Activated CD4-positive, alpha-beta T cell treated with anti-CD3 and anti-CD28 coated beads for 24 hours (primary cell): Measurements from ENCODE around the gene SAMD9L.
"Not testable (repeated sequence)": the region's sequence is repeated elsewhere in the genome, so short reads cannot be mapped to it uniquely, and the experiment has no call there.

Source experiments
- DNase-seq, 2 donors: peaks; one replicate each; pipeline ENCODE4 v3.0.0-alpha.2; 2020; ENCODE audit warnings: low read depth in 2 of 2

The SAMD9L gene

DNA sequence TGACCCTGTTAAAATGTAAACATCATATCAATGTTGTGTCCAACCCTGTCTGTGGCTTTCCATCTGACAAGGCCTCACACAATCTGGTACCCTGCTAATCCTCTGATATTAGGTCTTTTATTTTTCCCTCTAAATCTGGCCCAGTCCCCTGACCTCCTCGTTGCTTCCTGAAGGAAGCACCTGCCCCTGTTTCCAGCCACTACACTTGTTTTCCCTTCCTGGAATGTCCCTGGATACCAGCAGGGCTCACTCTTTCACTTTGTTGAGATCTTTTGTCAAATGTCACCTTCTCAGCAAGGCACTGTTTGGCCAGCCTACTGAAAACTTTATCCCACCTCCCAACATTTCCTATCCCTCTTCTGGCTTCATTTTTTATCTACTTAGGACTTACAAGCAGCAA lies 2.1 kb downstream of the SAMD9L start:
- no peak for DNase-seq

GRCh38 chr7:93145354-93145753 lies 2.8 kb downstream of the SAMD9L start:
- no peak for DNase-seq

- no peak for DNase-seq
Measured at GRCh38 chr7:93142127-93142526, 6.1 kb downstream of the SAMD9L start.

- no peak for DNase-seq
Measured at GRCh38 chr7:93140582-93141191, 7.5 kb downstream of the SAMD9L start.

DNA sequence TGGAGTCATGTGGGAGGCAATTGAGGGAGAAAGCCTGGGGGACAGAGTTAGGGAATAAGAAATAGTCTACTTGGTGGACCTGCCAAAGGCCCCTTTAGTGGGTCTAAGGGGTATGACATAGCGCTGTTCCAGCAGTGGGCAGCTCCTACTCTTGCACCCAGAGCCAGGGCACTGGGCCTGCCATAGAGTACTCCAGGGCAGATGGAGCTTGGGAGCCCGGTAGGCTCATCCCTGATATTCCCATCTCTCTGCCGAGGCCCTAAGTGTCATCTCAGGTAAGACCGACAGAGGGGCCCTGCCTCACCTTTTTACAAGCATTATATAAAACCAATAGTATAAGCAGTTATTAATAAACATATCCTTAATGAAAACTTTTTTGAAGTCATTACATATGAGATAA lies 9.6 kb downstream of the SAMD9L start:
- DNase-seq: no peak

DNA sequence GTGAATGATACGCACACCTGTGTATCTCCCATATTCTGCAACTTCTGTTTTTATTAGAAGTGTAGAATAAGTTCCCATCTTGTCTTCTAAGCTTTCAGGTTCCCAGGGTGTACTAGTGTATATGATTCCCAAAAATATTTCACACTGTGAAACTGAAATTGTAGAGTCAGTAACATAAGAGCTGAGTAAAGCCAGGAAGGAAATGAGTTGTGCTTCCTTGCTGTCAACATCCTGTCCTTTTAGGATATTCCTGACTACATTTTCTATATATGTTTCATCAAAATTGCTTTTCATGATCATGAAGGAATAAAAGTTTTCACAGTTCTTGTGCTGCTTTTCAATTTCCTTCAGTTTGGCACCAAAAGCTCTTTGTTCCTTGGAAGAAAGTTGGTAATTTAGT lies 15.2 kb downstream of the SAMD9L start:
- no peak for DNase-seq

GRCh38 chr7:93132216-93132615 lies 16.0 kb downstream of the SAMD9L start:
- DNase-seq: no peak

- DNase-seq: not testable (repeated sequence)
Measured at GRCh38 chr7:93126954-93127353, 21.2 kb downstream of the SAMD9L start.

GRCh38 chr7:93123532-93123931 lies 24.7 kb downstream of the SAMD9L start:
- not testable (repeated sequence) for DNase-seq

- no peak for DNase-seq
Measured at GRCh38 chr7:93120592-93121549, 27.3 kb downstream of the SAMD9L start.

- no peak for DNase-seq
Measured at GRCh38 chr7:93119191-93119905, 28.8 kb downstream of the SAMD9L start.

- peak; percentile 12 to 17 for DNase-seq
Measured at GRCh38 chr7:93117852-93118530, 30.2 kb downstream of the SAMD9L start, which contains the start of gene SAMD9. SAMD9 (minus strand) TSS chr7:93117979; CDS start chr7:93106097, 11,882 bp downstream.

GRCh38 chr7:93117327-93117726 lies 30.9 kb downstream of the SAMD9L start:
- DNase-seq: no peak

DNA sequence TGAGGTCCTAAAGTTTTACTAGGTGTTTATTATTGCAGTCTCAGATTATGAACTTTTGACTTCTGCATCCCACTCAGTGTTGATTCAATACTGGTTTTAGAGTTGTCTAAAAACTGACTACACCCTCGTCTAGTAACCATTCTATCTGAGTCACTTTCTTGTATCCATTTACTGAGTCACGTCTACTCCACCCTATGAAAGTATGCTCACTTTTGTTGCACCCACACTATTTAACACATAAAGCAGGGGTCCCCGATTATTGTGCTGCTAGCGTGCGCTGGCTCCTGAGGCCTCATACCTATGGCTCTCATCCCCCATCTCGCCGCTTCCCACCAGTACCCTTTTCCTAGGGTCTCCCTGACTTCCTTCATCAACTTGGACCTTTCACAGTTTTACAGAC lies 32.4 kb downstream of the SAMD9L start:
- DNase-seq: no peak

DNA sequence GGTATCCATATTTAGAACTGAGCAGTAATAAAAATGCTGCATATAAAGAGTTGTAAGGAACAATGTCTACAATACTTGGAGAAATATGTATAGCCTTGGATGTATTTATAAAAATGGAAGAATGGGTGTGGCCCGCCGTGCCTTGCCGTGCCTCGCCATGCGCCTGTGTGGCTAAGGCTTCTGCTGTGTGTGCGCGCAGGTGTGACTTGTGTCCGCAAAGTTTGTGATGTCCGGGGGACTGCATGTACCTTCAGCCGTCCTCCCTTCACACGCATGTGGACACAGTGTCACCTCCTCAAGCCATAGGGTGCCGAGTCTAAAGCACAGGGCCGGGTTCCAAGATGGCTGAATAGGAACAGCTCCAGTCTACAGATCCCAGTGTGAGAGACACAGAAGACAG lies 40.2 kb downstream of the SAMD9L start:
- no peak for DNase-seq

DNA sequence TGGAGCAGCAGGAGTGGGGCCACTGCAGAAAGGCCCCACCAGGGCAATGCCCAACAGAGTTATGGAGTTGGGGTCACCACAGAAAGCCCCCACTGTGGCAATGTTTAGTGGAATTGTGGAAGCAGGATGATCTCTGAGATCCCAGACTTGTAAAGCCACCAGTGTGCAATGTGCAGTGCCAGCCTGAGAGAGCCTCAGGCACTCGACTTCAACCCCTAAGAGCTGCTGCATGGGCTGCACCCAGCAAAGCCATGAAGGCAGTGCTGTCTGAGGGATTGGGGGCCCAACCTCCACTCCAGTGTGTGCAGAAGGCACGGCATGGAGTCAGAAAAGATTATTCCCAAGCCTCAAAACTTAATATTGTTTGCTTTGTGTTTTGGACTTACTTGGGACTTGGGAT lies 50.8 kb downstream of the SAMD9L start:
- DNase-seq: no peak

DNA sequence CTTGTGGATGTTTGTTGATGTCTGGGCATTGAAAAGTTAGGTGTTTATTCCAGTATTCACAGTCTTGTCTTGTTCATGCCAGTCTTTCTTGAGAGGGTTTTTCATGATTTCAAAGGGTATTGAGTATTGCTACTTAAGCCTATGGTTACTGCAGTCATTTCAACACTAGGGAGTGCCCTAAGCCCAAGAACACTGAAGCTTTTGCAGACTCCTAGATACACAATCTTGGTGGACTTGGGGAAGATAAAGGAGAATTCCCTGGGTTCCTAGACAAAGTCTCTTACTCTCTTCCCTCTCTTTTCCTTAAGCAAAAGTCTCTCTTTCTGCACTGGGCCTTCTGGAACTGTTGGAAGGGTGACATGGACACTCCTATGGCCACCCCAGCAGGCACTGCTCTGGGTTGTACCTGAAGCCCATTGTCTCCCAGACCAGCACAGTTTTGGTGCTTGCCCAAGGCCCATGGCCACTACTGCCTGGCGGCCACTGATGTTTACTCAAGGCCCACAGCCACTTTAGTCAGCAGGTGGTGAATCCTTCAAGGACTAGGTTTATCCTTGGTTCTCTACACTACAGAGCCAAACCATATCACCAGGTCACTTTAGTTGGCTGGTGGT lies 55.3 kb downstream of the SAMD9L start:
- DNase-seq: no peak
